Uterus (tissue), 2 donors: ENCODE data around the gene VAMP1.
"Not testable (repeated sequence)": the region's sequence is repeated elsewhere in the genome, so short reads cannot be mapped to it uniquely, and the experiment has no call there.

Source experiments
- POLR2A ChIP-seq, 2 donors: fragments of 450-650 bp; IDR thresholded peaks; one replicate each; pipeline ENCODE4 v1.6.1; 2016; ENCODE audit warnings: antibody characterized with exemption in 2 of 2, mild to moderate bottlenecking in 1 of 2, moderate library complexity in 1 of 2
- TF ChIP-seq, protein P1 (sequence below), 4 experiments: fragments of 200-600 bp in 2 of 4; fragments of 450-650 bp in 2 of 4; sonication (generic) in 2 of 4; IDR thresholded peaks; one replicate each; pipeline ENCODE4 v1.5.1; 2016 to 2019; ENCODE audit warnings: antibody characterized with exemption in 4 of 4, mild to moderate bottlenecking in 2 of 4, moderate library complexity in 1 of 4

DNA sequence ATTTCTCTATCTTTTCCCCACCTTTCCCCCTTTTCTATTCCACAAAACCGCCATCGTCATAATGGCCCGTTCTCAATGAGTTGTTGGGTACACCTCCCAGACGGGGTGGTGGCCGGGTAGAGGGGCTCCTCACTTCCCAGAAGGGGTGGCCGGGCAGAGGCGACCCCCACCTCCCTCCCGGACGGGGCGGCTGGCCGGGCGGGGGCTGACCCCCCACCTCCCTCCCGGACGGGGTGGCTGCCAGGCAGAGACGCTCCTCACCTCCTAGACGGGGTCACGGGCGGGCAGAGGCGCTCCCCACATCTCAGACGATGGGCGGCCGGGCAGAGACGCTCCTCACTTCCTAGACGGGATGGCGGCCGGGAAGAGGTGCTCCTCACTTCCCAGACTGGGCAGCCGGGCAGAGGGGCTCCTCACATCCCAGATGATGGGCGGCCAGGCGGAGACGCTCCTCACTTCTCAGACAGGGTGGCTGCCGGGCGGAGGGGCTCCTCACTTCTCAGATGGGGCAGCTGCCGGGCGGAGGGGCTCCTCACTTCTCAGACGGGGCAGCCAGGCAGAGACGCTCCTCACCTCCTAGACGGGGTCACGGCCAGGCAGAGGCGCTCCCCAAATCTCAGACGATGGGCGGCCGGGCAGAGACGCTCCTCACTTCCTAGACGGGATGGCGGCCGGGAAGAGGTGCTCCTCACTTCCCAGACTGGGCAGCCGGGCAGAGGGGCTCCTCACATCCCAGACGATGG, 4.9 kb upstream of the VAMP1 start:
- TF ChIP-seq, protein P1, sequence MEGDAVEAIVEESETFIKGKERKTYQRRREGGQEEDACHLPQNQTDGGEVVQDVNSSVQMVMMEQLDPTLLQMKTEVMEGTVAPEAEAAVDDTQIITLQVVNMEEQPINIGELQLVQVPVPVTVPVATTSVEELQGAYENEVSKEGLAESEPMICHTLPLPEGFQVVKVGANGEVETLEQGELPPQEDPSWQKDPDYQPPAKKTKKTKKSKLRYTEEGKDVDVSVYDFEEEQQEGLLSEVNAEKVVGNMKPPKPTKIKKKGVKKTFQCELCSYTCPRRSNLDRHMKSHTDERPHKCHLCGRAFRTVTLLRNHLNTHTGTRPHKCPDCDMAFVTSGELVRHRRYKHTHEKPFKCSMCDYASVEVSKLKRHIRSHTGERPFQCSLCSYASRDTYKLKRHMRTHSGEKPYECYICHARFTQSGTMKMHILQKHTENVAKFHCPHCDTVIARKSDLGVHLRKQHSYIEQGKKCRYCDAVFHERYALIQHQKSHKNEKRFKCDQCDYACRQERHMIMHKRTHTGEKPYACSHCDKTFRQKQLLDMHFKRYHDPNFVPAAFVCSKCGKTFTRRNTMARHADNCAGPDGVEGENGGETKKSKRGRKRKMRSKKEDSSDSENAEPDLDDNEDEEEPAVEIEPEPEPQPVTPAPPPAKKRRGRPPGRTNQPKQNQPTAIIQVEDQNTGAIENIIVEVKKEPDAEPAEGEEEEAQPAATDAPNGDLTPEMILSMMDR (IDR thresholded peaks at IDR 0.05) = not testable (repeated sequence)
- not testable (repeated sequence) for TF ChIP-seq POLR2A (IDR thresholded peaks at IDR 0.05)
